Heart right ventricle (tissue), 16 donors: Measurements from ENCODE around the gene PLCXD1. TPM values are rescaled to one million over a fixed set of nuclear protein-coding genes. Genes with fewer than 3 reads are reported as not detected.
A peak's percentile ranks its signal among the peaks of the same experiment; 100 is the strongest.
"Not testable (repeated sequence)": the region's sequence is repeated elsewhere in the genome, so short reads cannot be mapped to it uniquely, and the experiment has no call there.

Experiments
- ATAC-seq, 8 donors: fragments of 200-7000 bp; cut with Tn5 transposase; one replicate each; pipeline ENCODE4 v1.9.1; 2020; ENCODE audit warnings: mild to moderate bottlenecking in 8 of 8, moderate library complexity in 8 of 8, moderate number of reproducible peaks in 1 of 8
- DNase-seq, 2 donors: peaks; one replicate each; pipeline ENCODE4 v3.0.0-alpha.2; 2020
- H3K27ac ChIP-seq, 10 donors: fragments of 200-600 bp; sonication (generic) in 2 of 10; one replicate each; pipeline versions ENCODE4 v1.5.0 to v1.8.0; 2020 to 2022; ENCODE audit warnings: mild to moderate bottlenecking in 3 of 10
- H3K27me3 ChIP-seq, 7 donors: fragments of 200-600 bp; one replicate each; pipeline ENCODE4 v1.8.0; 2021 to 2022; ENCODE audit warnings: mild to moderate bottlenecking in 2 of 7
- H3K36me3 ChIP-seq, 9 donors: fragments of 200-600 bp; sonication (generic) in 1 of 9; one replicate each; pipeline versions ENCODE4 v1.5.0 to v1.8.0; 2020 to 2022; ENCODE audit warnings: mild to moderate bottlenecking in 2 of 9
- H3K4me1 ChIP-seq, 9 donors: fragments of 200-600 bp; sonication (generic) in 1 of 9; one replicate each; pipeline versions ENCODE4 v1.5.0 to v1.8.0; 2020 to 2022; ENCODE audit warnings: mild to moderate bottlenecking in 4 of 9
- H3K4me3 ChIP-seq, 10 donors: fragments of 200-600 bp; sonication (generic) in 2 of 10; one replicate each; pipeline versions ENCODE4 v1.5.0 to v1.8.0; 2020 to 2022; ENCODE audit warnings: mild to moderate bottlenecking in 7 of 10, moderate library complexity in 2 of 10
- H3K9me3 ChIP-seq, 11 donors: fragments of 200-600 bp in 10 of 11; sonication (generic) in 2 of 11; one replicate each; pipeline versions ENCODE4 v1.5.0 to v1.8.0; 2013 to 2022; ENCODE audit warnings: mild to moderate bottlenecking in 2 of 11, control low read depth in 1 of 11, moderate library complexity in 1 of 11
- WGBS, 2 donors: extraction: QIAGEN DNeasy Blood & Tissue Kit; methylation state at CpG; one replicate each; pipeline ENCODE4 v1.1.7; 2013; ENCODE audit warnings: inconsistent platforms in 1 of 2; 5-methylcytosine and 5-hydroxymethylcytosine counted together
- intact Hi-C, 10 donors: fragments of 100-400 bp; cut with DNase I; formaldehyde crosslinking; loops; one replicate each; pipeline versions ENCODE4 v1.11.1 to v1.14.2; 2022
- polyA plus RNA-seq, 2 donors: library from polyadenylated mRNA; stranded (reverse); fragments of 200-250 nt; gene quantifications; one replicate each; pipeline ENCODE4 v1.2.3, GENCODE V29; 2013
- total RNA-seq, 10 donors: library from RNA; stranded (reverse); fragmentation: NEBNext Ultra II Directional in 3 of 10; extraction: Animal tissue kit (Norgen Biotek cat#: 25700) in 3 of 10; gene quantifications; one replicate each; pipeline versions ENCODE4 v1.2.1 to v1.2.4, GENCODE V29; 2021 to 2023
- TF ChIP-seq, protein P1 (sequence below), 9 donors: fragments of 200-600 bp; sonication (generic) in 2 of 9; IDR thresholded peaks; one replicate each; pipeline versions ENCODE4 v1.5.0 to v1.8.0; 2021 to 2022; ENCODE audit warnings: antibody characterized with exemption in 9 of 9, mild to moderate bottlenecking in 5 of 9, moderate library complexity in 1 of 9
- donor health status: Arrhythmogenic right ventricular cardiomyopathy.
- donor health status: ischemic (EF 13 %, LVEDD 7.1; RV severe dilation, severe dysfunction).
- donor health status: healthy with polysubstance abuse.
- donor health status: DM: no; HTN: yes; CAD: no.
- donor health status: DM: no; HTN: no; CAD: no.
- donor health status: ischemic (EF 25% LVEDD 6.9; RV normal size, moderate dysfunction).
- donor health status: ischemic (EF 25% LVEDD 5.7; RV mildly dilated, moderate dysfunction).
- donor health status: healthy.
- donor health status: DM: yes; HTN: yes; CAD: no.
- donor health status: Ischemic cardiomyopathy.
- donor health status: ischemic (EF 35%, LVEDD 5.7; RV mildly dilated, moderate dysfunction).
- donor health status: nonischemic (EF 11% LVEDD 7.7; RV severe dilation, severe dysfunction).
- donor health status: DM: yes; HTN: yes; CAD: no.
- donor health status: PGD.
- donor health status: ischemic (EF 29% LVEDD 5.4; RV normal size, mild dysfunction).
- donor health status: nonischemic (EF 23%, LVEDD 6.1; RV moderate dilation, normal function).

PLCXD1 gene
- total and polyA plus RNA-seq, 12 donors, result 1.9 to 19.9 (median 2.8) TPM

DNA sequence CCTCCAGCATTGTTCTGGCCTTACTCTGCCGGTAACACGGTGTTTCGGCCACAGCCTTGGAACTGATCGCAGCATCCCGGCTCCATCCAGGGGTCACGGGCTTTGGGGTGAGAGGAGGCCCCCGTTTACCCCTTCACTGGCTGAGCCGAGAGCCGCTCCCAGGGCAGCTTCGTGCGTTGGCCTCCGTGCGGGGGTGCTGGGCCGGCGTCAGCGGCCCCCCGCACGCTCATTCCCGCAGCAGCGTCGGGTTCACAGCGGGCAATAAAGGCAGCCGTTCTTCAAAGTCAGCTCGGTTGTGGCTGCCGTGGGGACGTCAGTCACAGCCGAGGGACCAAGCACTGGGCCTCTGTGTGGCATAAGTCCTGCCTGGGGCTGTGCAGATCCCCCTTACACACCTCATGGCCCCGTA, 25.3 kb upstream of the PLCXD1 start:
- Histone ChIP-seq H3K27me3 (no peaks in the 10 kb centered on the region), H3K9me3 (no peaks in the 10 kb centered on the region), H3K36me3 (no peaks in the 10 kb centered on the region), H3K4me3 (no peak overlapping the region), H3K4me1 (peaks cover 0 to 2% (median 0%) of the 10 kb centered on the region in 9 donors), H3K27ac (no peak overlapping the region)
- intact Hi-C loops, result no loop called here
- WGBS, 2 donors, result 87 to 89% methylated on average over 28 of the region's 28 CpGs
- TF ChIP-seq, protein P1, sequence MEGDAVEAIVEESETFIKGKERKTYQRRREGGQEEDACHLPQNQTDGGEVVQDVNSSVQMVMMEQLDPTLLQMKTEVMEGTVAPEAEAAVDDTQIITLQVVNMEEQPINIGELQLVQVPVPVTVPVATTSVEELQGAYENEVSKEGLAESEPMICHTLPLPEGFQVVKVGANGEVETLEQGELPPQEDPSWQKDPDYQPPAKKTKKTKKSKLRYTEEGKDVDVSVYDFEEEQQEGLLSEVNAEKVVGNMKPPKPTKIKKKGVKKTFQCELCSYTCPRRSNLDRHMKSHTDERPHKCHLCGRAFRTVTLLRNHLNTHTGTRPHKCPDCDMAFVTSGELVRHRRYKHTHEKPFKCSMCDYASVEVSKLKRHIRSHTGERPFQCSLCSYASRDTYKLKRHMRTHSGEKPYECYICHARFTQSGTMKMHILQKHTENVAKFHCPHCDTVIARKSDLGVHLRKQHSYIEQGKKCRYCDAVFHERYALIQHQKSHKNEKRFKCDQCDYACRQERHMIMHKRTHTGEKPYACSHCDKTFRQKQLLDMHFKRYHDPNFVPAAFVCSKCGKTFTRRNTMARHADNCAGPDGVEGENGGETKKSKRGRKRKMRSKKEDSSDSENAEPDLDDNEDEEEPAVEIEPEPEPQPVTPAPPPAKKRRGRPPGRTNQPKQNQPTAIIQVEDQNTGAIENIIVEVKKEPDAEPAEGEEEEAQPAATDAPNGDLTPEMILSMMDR (IDR thresholded peaks at IDR 0.05), result no peak
- ATAC-seq, result no peak
- DNase-seq, result no peak

DNA sequence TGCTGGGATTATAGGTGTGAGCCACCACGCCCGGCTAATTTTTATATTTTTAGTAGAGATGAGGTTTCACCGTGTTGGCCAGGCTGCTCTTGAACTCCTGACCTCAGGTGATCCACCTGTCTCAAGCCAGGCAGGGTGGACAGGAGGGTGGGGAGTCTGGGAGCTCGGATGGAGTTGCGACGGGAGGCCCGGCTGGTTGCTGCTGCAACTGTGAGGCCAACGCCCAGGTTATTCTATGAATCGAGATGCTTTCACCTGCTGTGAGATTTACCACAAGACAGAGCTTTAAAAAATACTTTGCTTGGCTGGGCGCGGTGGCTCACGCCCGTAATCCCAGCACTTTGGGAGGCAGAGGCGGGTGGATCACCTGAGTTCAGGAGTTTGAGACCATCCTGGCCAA, 24.1 kb upstream of the PLCXD1 start:
- ATAC-seq, DNase-seq, intact Hi-C loops, H3K36me3 ChIP-seq, H3K27me3 ChIP-seq, H3K4me3 ChIP-seq, H3K9me3 ChIP-seq, H3K27ac ChIP-seq: not testable (repeated sequence)
- H3K4me1 ChIP-seq, result peaks cover 0 to 13% (median 0%) of the 10 kb centered on the region in 9 donors
- 92 to 95% methylated on average over 14 of the region's 14 CpGs for WGBS, 2 donors

DNA sequence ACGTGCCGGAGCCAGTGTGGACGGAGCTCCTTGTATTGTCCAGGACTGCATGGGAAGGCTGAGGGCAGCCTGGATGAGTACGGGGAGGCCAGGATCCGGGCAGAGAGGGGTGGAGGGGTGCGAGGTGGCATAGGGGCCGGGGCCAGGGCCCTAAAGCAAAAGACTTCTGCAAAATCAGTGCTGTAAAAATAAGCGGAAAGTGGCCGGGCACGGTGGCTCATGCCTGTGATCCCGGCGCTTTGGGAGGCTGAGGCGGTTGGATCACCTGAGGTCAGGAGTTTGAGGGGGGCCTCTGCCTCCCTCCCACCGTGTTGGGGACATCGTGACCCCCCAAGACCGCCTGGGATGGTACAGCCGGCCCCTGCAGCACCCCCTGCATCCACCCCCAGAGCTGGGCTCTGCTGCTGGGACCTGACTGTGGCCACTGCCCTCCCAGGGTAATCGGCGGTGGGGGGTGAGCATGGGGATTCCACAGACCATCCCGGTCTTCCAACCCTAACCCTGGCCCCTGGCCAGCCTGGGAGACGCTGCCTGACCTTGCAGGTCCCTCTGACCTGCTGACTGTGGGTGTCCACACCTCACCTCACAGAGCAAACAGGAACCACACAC, 23.4 kb upstream of the PLCXD1 start:
- H3K36me3 ChIP-seq, result no peaks in the 10 kb centered on the region
- H3K4me3 ChIP-seq, result no peak overlapping the region
- intact Hi-C loops, result no loop called here
- 80 to 81% methylated on average over 21 of the region's 21 CpGs for WGBS, 2 donors
- H3K9me3 ChIP-seq, result no peaks in the 10 kb centered on the region
- H3K4me1 ChIP-seq, result peaks cover 0 to 20% (median 0%) of the 10 kb centered on the region in 9 donors
- TF ChIP-seq, protein P1 (IDR thresholded peaks at IDR 0.05), result no peak
- no peak for ATAC-seq
- no peak for DNase-seq
- peaks cover 0 to 3% (median 0%) of the 10 kb centered on the region in 7 donors for H3K27me3 ChIP-seq
- no peak overlapping the region for H3K27ac ChIP-seq

DNA sequence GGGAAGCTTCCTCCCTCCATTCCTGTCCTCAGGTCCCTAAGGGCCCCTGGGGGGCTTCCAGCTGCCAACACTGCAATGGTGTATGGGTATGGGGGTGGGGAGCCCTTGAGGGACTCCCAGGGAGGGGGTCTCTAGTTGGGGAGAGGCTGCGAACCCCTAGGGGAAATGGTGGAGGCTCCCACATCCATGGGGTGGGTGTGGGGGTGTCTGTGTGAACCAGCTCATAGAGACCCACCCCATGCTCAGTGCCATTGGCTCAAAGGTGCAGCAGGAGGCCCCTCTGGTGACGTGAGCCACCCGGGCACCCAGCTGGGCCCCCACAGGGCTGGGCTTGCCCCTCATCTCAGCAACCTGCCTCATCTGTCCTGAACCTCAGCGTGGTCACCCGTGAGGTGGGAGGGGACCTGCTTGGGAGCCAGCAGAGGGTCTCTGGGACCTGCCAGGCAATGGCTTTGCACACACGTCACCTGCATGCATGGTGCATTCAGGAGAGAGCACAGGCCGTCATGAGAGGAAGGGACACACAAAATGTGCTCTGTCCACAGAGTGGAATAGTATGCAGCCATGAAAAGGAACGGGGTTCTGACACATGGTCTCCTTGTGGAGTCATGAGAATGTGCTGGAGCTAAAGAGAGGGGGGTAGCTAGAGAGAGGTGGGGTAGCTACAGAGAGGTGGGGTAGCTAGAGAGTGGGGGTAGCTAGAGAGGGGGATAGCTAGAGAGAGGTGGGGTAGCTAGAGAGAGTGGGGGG, 22.7 kb upstream of the PLCXD1 start:
- TF ChIP-seq, protein P1 (IDR thresholded peaks at IDR 0.05), result no peak
- peaks cover 0 to 20% (median 0%) of the 10 kb centered on the region in 9 donors for H3K4me1 ChIP-seq
- DNase-seq (no peak), ATAC-seq (peak in 1 of 8 donors; percentile 59)
- H3K27me3 ChIP-seq, result peaks cover 0 to 3% (median 0%) of the 10 kb centered on the region in 7 donors
- H3K9me3 ChIP-seq, result no peaks in the 10 kb centered on the region
- intact Hi-C loops, result no loop called here
- no peak overlapping the region for H3K27ac ChIP-seq
- H3K36me3 ChIP-seq, result no peaks in the 10 kb centered on the region
- 81 to 87% methylated on average over 8 of the region's 8 CpGs for WGBS, 2 donors
- H3K4me3 ChIP-seq, result no peak overlapping the region
